K562 (cell line): ENCODE data around the gene ENKD1. TPM values are rescaled to one million over a fixed set of nuclear protein-coding genes. Genes with fewer than 3 reads are reported as not detected.
A peak's percentile ranks its signal among the peaks of the same experiment; 100 is the strongest.

Source experiments
- ATF2 ChIP-seq: sonication (generic); formaldehyde crosslinking; IDR thresholded peaks from 2 replicates; pipeline ENCODE4 v1.8.1; 2022; ENCODE audit warnings: missing genetic modification reagents
- ATF7 ChIP-seq: fragments of 450-650 bp; IDR thresholded peaks from 2 replicates; pipeline ENCODE4 v1.7.1; 2014; ENCODE audit warnings: mild to moderate bottlenecking, moderate library complexity
- EP400 ChIP-seq: fragments of 450-650 bp; IDR thresholded peaks from 2 replicates; pipeline ENCODE4 v1.6.1; 2017; ENCODE audit warnings: antibody characterized with exemption, mild to moderate bottlenecking, moderate library complexity
- ETV1 ChIP-seq: fragments of 450-650 bp; conservative IDR thresholded peaks from 2 replicates; pipeline ENCODE4 v1.6.1; 2016; ENCODE audit warnings: missing genetic modification characterization, control low read depth, low read depth, missing compliant biosample characterization
- HDAC2 ChIP-seq: fragments of 450-650 bp; IDR thresholded peaks from 2 replicates; pipeline ENCODE4 v1.6.1; 2016; ENCODE audit warnings: mild to moderate bottlenecking
- IRF9 ChIP-seq: fragments of 450-650 bp; IDR thresholded peaks from 2 replicates; pipeline ENCODE4 v1.6.1; 2016; ENCODE audit warnings: missing biosample characterization, missing genetic modification characterization
- MEF2D ChIP-seq: conservative IDR thresholded peaks from 2 replicates; pipeline ENCODE4 v1.6.1; 2016; ENCODE audit warnings: low read depth, missing genetic modification characterization, missing compliant biosample characterization
- NBN ChIP-seq: fragments of 450-650 bp; IDR thresholded peaks from 2 replicates; pipeline ENCODE4 v1.6.1; 2016; ENCODE audit warnings: low read depth, mild to moderate bottlenecking
- NFXL1 ChIP-seq: fragments of 450-650 bp; formaldehyde crosslinking; IDR thresholded peaks from 2 replicates; pipeline ENCODE4 v1.4.0; 2021; ENCODE audit warnings: mild to moderate bottlenecking
- PURB ChIP-seq: sonication (generic); formaldehyde crosslinking; IDR thresholded peaks from 2 replicates; pipeline ENCODE4 v1.9.0; 2021; ENCODE audit warnings: low read depth, mild to moderate bottlenecking, missing genetic modification reagents
- RCOR1 ChIP-seq, 2 experiments: IDR thresholded peaks; 2 replicates each; pipeline ENCODE4 v1.6.1; 2012; ENCODE audit warnings: low read depth in 2 of 2, low read length in 2 of 2, borderline replicate concordance in 1 of 2, improper control_type of control experiment in 1 of 2
- SIN3B ChIP-seq: fragments of 450-650 bp; IDR thresholded peaks from 2 replicates; pipeline ENCODE4 v1.6.1; 2017; ENCODE audit warnings: low read depth, mild to moderate bottlenecking, moderate library complexity
- SP1 ChIP-seq: sonication (generic); formaldehyde crosslinking; IDR thresholded peaks from 2 replicates; pipeline ENCODE4 v1.8.1; 2022; ENCODE audit warnings: mild to moderate bottlenecking, missing genetic modification reagents
- ZBTB11 ChIP-seq, 3 experiments: fragments of 200-800 bp in 1 of 3; fragments of 250-450 bp in 1 of 3; fragments of 450-650 bp in 1 of 3; sonication (Bioruptor Pico) in 1 of 3; sonication (Bioruptor generic) in 1 of 3; formaldehyde crosslinking in 1 of 3; IDR thresholded peaks; 2 replicates each; pipeline versions ENCODE4 v1.6.1 to v1.8.0; 2016 to 2022; ENCODE audit warnings: mild to moderate bottlenecking in 2 of 3, missing genetic modification characterization in 2 of 3, missing compliant biosample characterization in 1 of 3, moderate library complexity in 1 of 3
- ZFP30 ChIP-seq: fragments of 250-450 bp; sonication (Bioruptor Pico); IDR thresholded peaks from 2 replicates; pipeline ENCODE4 v1.8.0; 2022; ENCODE audit warnings: moderate library complexity, mild to moderate bottlenecking, inconsistent platforms, borderline replicate concordance
- ZNF830 ChIP-seq: fragments of 250-450 bp; sonication (Bioruptor Pico); IDR thresholded peaks from 2 replicates; pipeline ENCODE4 v1.5.0; 2021; ENCODE audit warnings: mild to moderate bottlenecking
- polyA plus RNA-seq, 8 experiments: library from polyadenylated mRNA; depleted of rRNA in 4 of 8; stranded (reverse) in 5 of 8; unstranded in 3 of 8; fragments of >200 nt; fragmentation: Nextera tagmentation in 2 of 8; fragmentation: Illumina TruSeq in 1 of 8; extraction: Ambion mirVana in 2 of 8; extraction: Trizol in 1 of 8; gene quantifications; 2 replicates each; pipeline versions ENCODE4 v1.2.1 to v1.2.3, GENCODE V29; 2011 to 2014; ENCODE audit warnings: inconsistent platforms in 1 of 8, missing spikeins in 1 of 8
- total RNA-seq, 7 experiments: library from RNA; depleted of rRNA in 6 of 7; stranded (reverse); fragments of >200 nt in 6 of 7; fragmentation: Illumina TruSeq in 2 of 7; extraction: Trizol in 2 of 7; gene quantifications; 2 replicates each; pipeline versions ENCODE4 v1.2.1 to v1.2.3, GENCODE V29; 2011 to 2021; ENCODE audit warnings: low replicate concordance in 1 of 7
- TF ChIP-seq, protein P1 (sequence below): fragments of 250-450 bp; sonication (Bioruptor Pico); IDR thresholded peaks from 2 replicates; pipeline ENCODE4 v1.4.0; 2020
- TF ChIP-seq, protein P2 (sequence below): sonication (generic); formaldehyde crosslinking; IDR thresholded peaks from 2 replicates; pipeline ENCODE4 v1.8.0; 2022; ENCODE audit warnings: missing genetic modification reagents, mild to moderate bottlenecking, moderate library complexity, borderline replicate concordance
- TF ChIP-seq, protein P3 (sequence below): sonication (generic); formaldehyde crosslinking; IDR thresholded peaks from 2 replicates; pipeline ENCODE4 v1.8.1; 2022; ENCODE audit warnings: missing genetic modification reagents

The ENKD1 gene
- total and polyA plus RNA-seq, 9 of the 15 experiments (the other 6 are each of a cell fraction or from before 2014, with no cell fraction given) = 1.1 to 26.9 (median 8.3) TPM

DNA sequence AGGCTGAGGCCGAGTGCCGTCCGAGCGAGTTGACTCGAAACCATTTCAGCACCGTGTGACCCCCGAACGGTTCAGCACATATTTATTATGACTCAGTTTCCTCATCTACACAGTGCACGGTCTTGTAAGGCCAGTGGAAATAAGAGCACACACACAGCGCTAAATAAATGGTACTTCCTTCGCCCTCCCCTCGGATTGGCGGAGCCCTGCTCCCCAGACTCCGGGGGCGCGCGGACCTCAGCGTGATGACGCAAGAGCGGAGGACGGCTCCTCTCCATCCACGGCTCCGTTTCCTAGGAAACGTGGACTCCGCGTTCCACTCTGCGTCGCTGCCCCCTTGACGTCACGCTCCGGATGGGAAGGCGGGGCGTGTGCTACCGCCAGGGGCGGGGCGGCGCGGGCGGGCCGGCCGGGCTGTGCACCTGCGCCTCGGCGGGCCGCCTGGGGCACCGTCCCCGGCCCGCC lies 6.0 kb downstream of the ENKD1 start, which contains the start of gene PARD6A (continued):
- peak in 1 of 3 experiments; percentile 51; a peak in 1 of 6 replicates for TF ChIP-seq ZBTB11 (CRISPR knock-in tag; IDR thresholded peaks at IDR 0.05)
- no peak for TF ChIP-seq MEF2D (tag)
- TF ChIP-seq ATF2 (CRISPR knock-in tag) = no peak
- no peak for TF ChIP-seq NFXL1 (CRISPR knock-in tag)
- no peak for TF ChIP-seq PURB (CRISPR knock-in tag)
- TF ChIP-seq EP400 = peak; percentile 6; the same call in 1 of the 2 replicates
- TF ChIP-seq, protein P1, sequence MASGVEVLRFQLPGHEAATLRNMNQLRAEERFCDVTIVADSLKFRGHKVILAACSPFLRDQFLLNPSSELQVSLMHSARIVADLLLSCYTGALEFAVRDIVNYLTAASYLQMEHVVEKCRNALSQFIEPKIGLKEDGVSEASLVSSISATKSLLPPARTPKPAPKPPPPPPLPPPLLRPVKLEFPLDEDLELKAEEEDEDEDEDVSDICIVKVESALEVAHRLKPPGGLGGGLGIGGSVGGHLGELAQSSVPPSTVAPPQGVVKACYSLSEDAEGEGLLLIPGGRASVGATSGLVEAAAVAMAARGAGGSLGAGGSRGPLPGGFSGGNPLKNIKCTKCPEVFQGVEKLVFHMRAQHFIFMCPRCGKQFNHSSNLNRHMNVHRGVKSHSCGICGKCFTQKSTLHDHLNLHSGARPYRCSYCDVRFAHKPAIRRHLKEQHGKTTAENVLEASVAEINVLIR (CRISPR knock-in tag) = peak; percentile 87
- peak; percentile 74 for TF ChIP-seq HDAC2
- TF ChIP-seq, protein P2, sequence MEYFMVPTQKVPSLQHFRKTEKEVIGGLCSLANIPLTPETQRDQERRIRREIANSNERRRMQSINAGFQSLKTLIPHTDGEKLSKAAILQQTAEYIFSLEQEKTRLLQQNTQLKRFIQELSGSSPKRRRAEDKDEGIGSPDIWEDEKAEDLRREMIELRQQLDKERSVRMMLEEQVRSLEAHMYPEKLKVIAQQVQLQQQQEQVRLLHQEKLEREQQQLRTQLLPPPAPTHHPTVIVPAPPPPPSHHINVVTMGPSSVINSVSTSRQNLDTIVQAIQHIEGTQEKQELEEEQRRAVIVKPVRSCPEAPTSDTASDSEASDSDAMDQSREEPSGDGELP = peak; percentile 55; the same call in 1 of the 2 replicates
- TF ChIP-seq RCOR1 (IDR thresholded peaks at IDR 0.05; ENCODE audit: borderline replicate concordance in 1 of 2, low read depth in 2 of 2, low read length in 2 of 2) = peak in 1 of 2 experiments; percentile 93; a peak in 3 of 4 replicates
- TF ChIP-seq ZNF830 (CRISPR knock-in tag) = no peak
- TF ChIP-seq ZFP30 = no peak
- TF ChIP-seq SP1 (CRISPR knock-in tag) = 0 out of 2 replicates have a peak, but pooled peaks have one; percentile 55
- TF ChIP-seq SIN3B = peak; percentile 48; the same call in 1 of the 2 replicates
- TF ChIP-seq, protein P3, sequence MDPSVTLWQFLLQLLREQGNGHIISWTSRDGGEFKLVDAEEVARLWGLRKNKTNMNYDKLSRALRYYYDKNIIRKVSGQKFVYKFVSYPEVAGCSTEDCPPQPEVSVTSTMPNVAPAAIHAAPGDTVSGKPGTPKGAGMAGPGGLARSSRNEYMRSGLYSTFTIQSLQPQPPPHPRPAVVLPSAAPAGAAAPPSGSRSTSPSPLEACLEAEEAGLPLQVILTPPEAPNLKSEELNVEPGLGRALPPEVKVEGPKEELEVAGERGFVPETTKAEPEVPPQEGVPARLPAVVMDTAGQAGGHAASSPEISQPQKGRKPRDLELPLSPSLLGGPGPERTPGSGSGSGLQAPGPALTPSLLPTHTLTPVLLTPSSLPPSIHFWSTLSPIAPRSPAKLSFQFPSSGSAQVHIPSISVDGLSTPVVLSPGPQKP (CRISPR knock-in tag) = no peak
- TF ChIP-seq ATF7 = peak; percentile 96
- TF ChIP-seq ETV1 (tag) = 0 out of 2 replicates have a peak, but pooled peaks have one; percentile 23
- TF ChIP-seq IRF9 (tag) = peak; percentile 35; the same call in 1 of the 2 replicates
- 0 out of 2 replicates have a peak, but pooled peaks have one; percentile 23 for TF ChIP-seq NBN
